HepG2 (cell line): Measurements from ENCODE around the gene CDH8. TPM values are rescaled to one million over a fixed set of nuclear protein-coding genes. Genes with fewer than 3 reads are reported as not detected.
"Not testable (repeated sequence)": the region's sequence is repeated elsewhere in the genome, so short reads cannot be mapped to it uniquely, and the experiment has no call there.

Experiments used
- ATAC-seq: fragments of 200-7000 bp; cut with Tn5 transposase; 3 replicates; pipeline ENCODE4 v1.9.1; 2020; ENCODE audit warnings: mild to moderate bottlenecking, moderate library complexity
- BruUV-seq: library from RNA; stranded (reverse); fragments of 400-500 nt; replicated peaks from 2 replicates; lab custom pipeline; 2021; lab: Mats Ljungman, UMichigan
- CTCF ChIA-PET: fragments of 300-600 bp; formaldehyde crosslinking; extraction: SDS; loops from one replicate; lab custom pipeline; 2021; ENCODE audit warnings: low total read pairs, inconsistent platforms, low intra/inter-chr PET ratio; lab: Yijun Ruan, JAX
- POLR2A ChIA-PET: fragments of 350-600 bp; sonication (Branson Sonifier 250); formaldehyde crosslinking; loops from one replicate; lab custom pipeline; 2020; ENCODE audit warnings: antibody characterized with exemption, inconsistent platforms; lab: Yijun Ruan, JAX
- DNase-seq: peaks from one replicate; pipeline ENCODE4 v3.0.0-alpha.2; 2015; ENCODE audit warnings: low spot score
- FAIRE-seq: peaks from 3 replicates; lab custom pipeline; 2011; peaks lifted over from hg19 to GRCh38; lab: Jason Lieb, UNC
- H2AFZ ChIP-seq: one replicate; pipeline ENCODE4 v1.6.1; 2011; ENCODE audit warnings: low read length, inconsistent platforms
- H3K27ac ChIP-seq: fragments of 300-600 bp; 3 replicates; pipeline ENCODE4 v1.8.0; 2011; ENCODE audit warnings: mixed run types, mild to moderate bottlenecking, mixed read lengths, low read length, inconsistent platforms; ENCODE audit not compliant: insufficient read depth; ENCODE audit errors: extremely low read length
- H3K27me3 ChIP-seq, 2 experiments: fragments of 200-600 bp in 1 of 2; 2 replicates in 1 of 2; 3 replicates in 1 of 2; pipeline versions ENCODE4 v1.6.0 to v1.8.0; 2011; ENCODE audit warnings: low read length in 2 of 2, mild to moderate bottlenecking in 2 of 2, moderate library complexity in 2 of 2, inconsistent platforms in 1 of 2; ENCODE audit not compliant: insufficient read depth in 2 of 2, control insufficient read depth in 1 of 2
- H3K36me3 ChIP-seq, 2 experiments: fragments of 200-600 bp in 1 of 2; replicated peaks in 1 of 2; 2 replicates in 1 of 2; 3 replicates in 1 of 2; pipeline versions ENCODE4 v1.5.1 to v1.8.0; 2011; ENCODE audit warnings: low read length in 2 of 2, inconsistent platforms in 1 of 2; ENCODE audit not compliant: insufficient read depth in 2 of 2, control insufficient read depth in 1 of 2
- H3K4me1 ChIP-seq: 2 replicates; pipeline ENCODE4 v1.5.1; 2012; ENCODE audit warnings: low read length, inconsistent platforms; ENCODE audit not compliant: insufficient read depth
- H3K4me2 ChIP-seq: 2 replicates; pipeline ENCODE4 v1.6.0; 2011; ENCODE audit warnings: low read depth, low read length, inconsistent platforms
- H3K4me3 ChIP-seq, 3 experiments: fragments of 200-600 bp in 1 of 3; sonication (generic), shearing (Covaris generic) in 1 of 3; replicated peaks in 1 of 3; 2 replicates each; pipeline ENCODE4 v1.5.1; 2011 to 2016; ENCODE audit warnings: low read length in 3 of 3, inconsistent platforms in 2 of 3, low read depth in 2 of 3, mild to moderate bottlenecking in 2 of 3, control low read depth in 1 of 3, mixed read lengths in 1 of 3; ENCODE audit not compliant: insufficient read depth in 1 of 3
- H3K79me2 ChIP-seq: one replicate; pipeline ENCODE4 v1.6.1; 2011; ENCODE audit warnings: low read length, inconsistent platforms; ENCODE audit not compliant: insufficient read depth
- H3K9ac ChIP-seq: 2 replicates; pipeline ENCODE4 v1.6.0; 2011; ENCODE audit warnings: mild to moderate bottlenecking, low read depth, low read length, inconsistent platforms; ENCODE audit not compliant: insufficient read depth
- H3K9me3 ChIP-seq: 2 replicates; pipeline ENCODE4 v1.5.1; 2012; ENCODE audit warnings: mild to moderate bottlenecking, low read length
- H4K20me1 ChIP-seq: 2 replicates; pipeline ENCODE4 v1.6.0; 2011; ENCODE audit warnings: inconsistent platforms, mild to moderate bottlenecking, low read length, moderate library complexity; ENCODE audit not compliant: insufficient read depth
- ATF7 ChIP-seq, 2 experiments: fragments of 450-650 bp in 1 of 2; sonication (generic) in 1 of 2; formaldehyde crosslinking in 1 of 2; IDR thresholded peaks; 2 replicates each; pipeline versions ENCODE4 v1.4.0 to v1.6.1; 2016 to 2020; ENCODE audit warnings: antibody characterized with exemption in 1 of 2, mild to moderate bottlenecking in 1 of 2, missing genetic modification reagents in 1 of 2
- CREB1 ChIP-seq, 2 experiments: fragments of 450-650 bp in 1 of 2; IDR thresholded peaks; 2 replicates each; pipeline ENCODE4 v1.6.1; 2016 to 2017; ENCODE audit warnings: control low read depth in 1 of 2, mild to moderate bottlenecking in 1 of 2, missing compliant biosample characterization in 1 of 2, missing genetic modification characterization in 1 of 2
- ZNF281 ChIP-seq: sonication (generic); formaldehyde crosslinking; IDR thresholded peaks from 2 replicates; pipeline ENCODE4 v1.4.0; 2020; ENCODE audit warnings: missing genetic modification reagents, borderline replicate concordance
- WGBS: methylation state at CpG from one replicate; pipeline ENCODE4 v1.1.6; 2017; ENCODE audit warnings: low lambda C conversion rate; 5-methylcytosine and 5-hydroxymethylcytosine counted together
- in situ Hi-C: cut with HindIII; loops from 2 replicates; pipeline ENCODE4 v1.10.0; 2017; ENCODE audit warnings: low pct_unique_long_range_greater_than_20kb; ENCODE audit not compliant: extremely low pct_ligation_motif_present
- intact Hi-C: fragments of 100-400 bp; cut with micrococcal nuclease; formaldehyde crosslinking; loops from one replicate; pipeline ENCODE4 v1.10.0; 2022; ENCODE audit not compliant: unreplicated experiment
- polyA plus RNA-seq, 8 experiments: library from polyadenylated mRNA; depleted of rRNA in 3 of 8; stranded (reverse) in 7 of 8; unstranded in 1 of 8; fragments of >200 nt; fragmentation: Illumina TruSeq in 4 of 8; extraction: Trizol in 4 of 8; gene quantifications; 2 replicates each; pipeline versions ENCODE4 v1.2.1 to v1.2.3, GENCODE V29; 2011 to 2016; ENCODE audit warnings: low read depth in 4 of 8, missing spikeins in 1 of 8, mixed read lengths in 1 of 8; ENCODE audit not compliant: insufficient read depth in 1 of 8
- total RNA-seq, 5 experiments: library from RNA; depleted of rRNA; stranded (reverse); fragments of >200 nt; fragmentation: Illumina TruSeq; extraction: Trizol; gene quantifications; 2 replicates each; pipeline ENCODE4 v1.2.3, GENCODE V29; 2016; ENCODE audit warnings: low read depth in 1 of 5

The CDH8 gene
- total and polyA plus RNA-seq, 2 of the 13 experiments (the other 11 are each of a cell fraction or from before 2014, with no cell fraction given): not detected

DNA sequence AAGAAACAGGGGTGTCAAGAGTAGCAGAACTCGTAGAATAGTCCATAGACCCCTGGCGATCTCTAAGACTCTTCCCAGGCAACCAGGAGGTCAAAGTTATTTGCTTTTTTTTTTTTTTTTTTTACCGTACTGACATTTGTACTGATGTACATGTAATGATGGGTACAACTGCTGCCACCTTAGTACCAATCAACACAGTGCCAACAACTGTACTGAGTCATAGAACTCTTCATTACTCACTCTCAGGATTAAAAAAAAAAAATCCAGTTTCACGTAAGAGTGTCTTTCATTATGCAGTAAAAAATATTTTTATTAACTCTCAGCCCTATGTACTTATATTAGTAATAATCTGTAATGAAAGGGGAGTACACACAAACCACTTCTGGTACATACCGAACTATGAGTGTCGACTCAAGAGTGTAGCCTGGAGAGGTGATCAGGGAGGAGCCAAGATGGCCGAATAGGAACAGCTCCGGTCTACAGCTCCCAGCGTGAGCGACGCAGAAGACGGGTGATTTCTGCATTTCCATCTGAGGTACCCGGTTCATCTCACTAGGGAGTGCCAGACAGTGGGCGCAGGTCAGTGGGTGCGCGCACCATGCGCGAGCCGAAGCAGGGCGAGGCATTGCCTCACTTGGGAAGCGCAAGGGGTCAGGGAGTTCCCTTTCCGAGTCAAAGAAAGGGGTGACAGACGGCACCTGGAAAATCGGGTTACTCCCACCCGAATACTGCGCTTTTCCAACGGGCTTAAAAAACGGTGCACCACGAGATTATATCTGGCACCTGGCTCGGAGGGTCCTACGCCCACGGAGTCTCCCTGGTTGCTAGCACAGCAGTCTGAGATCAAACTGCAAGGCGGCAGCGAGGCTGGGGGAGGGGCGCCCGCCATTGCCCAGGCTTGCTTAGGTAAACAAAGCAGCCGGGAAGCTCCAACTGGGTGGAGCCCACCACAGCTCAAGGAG is 118.1 kb downstream of the CDH8 start:
- intact Hi-C loops, DNase-seq, H3K27ac ChIP-seq, H3K79me2 ChIP-seq, CTCF ChIA-PET, H3K36me3 ChIP-seq, H3K9me3 ChIP-seq, H3K4me1 ChIP-seq, ATAC-seq, BruUV-seq, H2AFZ ChIP-seq, H4K20me1 ChIP-seq, H3K4me3 ChIP-seq, POLR2A ChIA-PET, in situ Hi-C loops, H3K27me3 ChIP-seq, H3K9ac ChIP-seq, H3K4me2 ChIP-seq, FAIRE-seq: not testable (repeated sequence)
- 0 out of 2 replicates have a peak, but pooled peaks have one; percentile 40 for TF ChIP-seq ZNF281 (CRISPR knock-in tag)
- 63% methylated on average over 34 of the region's 37 CpGs for WGBS

GRCh38 chr16:61915569-61915968 is 120.7 kb downstream of the CDH8 start:
- Histone ChIP-seq H3K4me2 (no peak overlapping the region), H4K20me1 (no peaks in the 10 kb centered on the region), H3K9ac (no peak overlapping the region), H3K9me3 (no peaks in the 10 kb centered on the region), H3K36me3 (no peaks in the 10 kb centered on the region), H3K27ac (no peak overlapping the region), H2AFZ (no peak overlapping the region), H3K27me3 (no peaks in the 10 kb centered on the region), H3K79me2 (no peaks in the 10 kb centered on the region), H3K4me3 (no peak overlapping the region), H3K4me1 (no peaks in the 10 kb centered on the region)
- BruUV-seq: no TSS peak
- WGBS: 40% methylated on average over 3 of the region's 3 CpGs
- intact Hi-C loops (no loop called here), in situ Hi-C loops (no loop called here)
- ChIA-PET CTCF (no interaction called here), POLR2A (no interaction called here)
- FAIRE-seq (no peak), ATAC-seq (no peak), DNase-seq (no peak)
- peak; percentile 85 for TF ChIP-seq ATF7 (IDR thresholded peaks at IDR 0.05)
- no peak for TF ChIP-seq ATF7 (CRISPR knock-in tag; IDR thresholded peaks at IDR 0.05)
- peak; percentile 92 for TF ChIP-seq CREB1 (IDR thresholded peaks at IDR 0.05)
- no peak for TF ChIP-seq CREB1 (CRISPR knock-in tag; IDR thresholded peaks at IDR 0.05)
